PC-3 (cell line): ENCODE data around the gene FSTL4. TPM values are rescaled to one million over a fixed set of nuclear protein-coding genes. Genes with fewer than 3 reads are reported as not detected.

ENCODE experiments used
- ATAC-seq: fragments of 200-7000 bp; cut with Tn5 transposase; 2 replicates; pipeline ENCODE4 v1.9.1; 2020; ENCODE audit warnings: mild to moderate bottlenecking, moderate library complexity
- BruUV-seq: library from RNA; stranded (reverse); fragments of 400-500 nt; replicated peaks from 2 replicates; lab custom pipeline; 2021; lab: Mats Ljungman, UMichigan
- CTCF ChIA-PET: fragments of 300-600 bp; sonication (Branson Sonifier 250); formaldehyde crosslinking; loops from one replicate; lab custom pipeline; 2022; ENCODE audit warnings: antibody characterized with exemption; lab: Charles Lee
- POLR2A ChIA-PET: fragments of 300-600 bp; sonication (Branson Sonifier 250); formaldehyde crosslinking; loops from one replicate; lab custom pipeline; 2022; ENCODE audit warnings: antibody characterized with exemption; ENCODE audit not compliant: unreplicated experiment; lab: Charles Lee
- DNase-seq: peaks from one replicate; pipeline ENCODE4 v3.0.0-alpha.2; 2015
- H2AFZ ChIP-seq: fragments of 300-600 bp; sonication (generic); 2 replicates; pipeline ENCODE4 v1.6.0; 2016; ENCODE audit warnings: antibody characterized with exemption, low read length
- H3F3A ChIP-seq: fragments of 300-600 bp; sonication (generic); one replicate; pipeline ENCODE4 v1.6.0; 2017; ENCODE audit warnings: antibody characterized with exemption, low read length, control low read depth, mild to moderate bottlenecking; ENCODE audit not compliant: unreplicated experiment
- H3K27ac ChIP-seq: fragments of 300-600 bp; sonication (generic); 2 replicates; pipeline ENCODE4 v1.5.1; 2016; ENCODE audit warnings: mild to moderate bottlenecking, low read length
- H3K27me3 ChIP-seq: fragments of 300-600 bp; sonication (generic); 2 replicates; pipeline ENCODE4 v1.6.1; 2016; ENCODE audit warnings: low read length, mixed read lengths
- H3K36me3 ChIP-seq: fragments of 300-600 bp; sonication (generic); 2 replicates; pipeline ENCODE4 v1.6.1; 2016; ENCODE audit warnings: low read depth, mixed run types, low read length, mixed read lengths
- H3K4me1 ChIP-seq: fragments of 300-600 bp; sonication (generic); 2 replicates; pipeline ENCODE4 v1.5.1; 2016; ENCODE audit warnings: low read length; ENCODE audit not compliant: insufficient read depth
- H3K4me2 ChIP-seq: fragments of 300-600 bp; sonication (generic); 2 replicates; pipeline ENCODE4 v1.6.0; 2016; ENCODE audit warnings: low read length
- H3K4me3 ChIP-seq: fragments of 300-600 bp; sonication (generic); 2 replicates; pipeline ENCODE4 v1.5.1; 2016; ENCODE audit warnings: mild to moderate bottlenecking, low read length, mixed read lengths
- H3K79me2 ChIP-seq: fragments of 300-600 bp; sonication (generic); 2 replicates; pipeline ENCODE4 v1.6.1; 2017; ENCODE audit warnings: low read length, mixed read lengths
- H3K9ac ChIP-seq: fragments of 300-600 bp; sonication (generic); 2 replicates; pipeline ENCODE4 v1.6.0; 2016; ENCODE audit warnings: mild to moderate bottlenecking, low read length
- H3K9me2 ChIP-seq: fragments of 300-600 bp; sonication (generic); replicated peaks from 2 replicates; pipeline ENCODE4 v1.6.1; 2016; ENCODE audit warnings: mixed run types, low read length, mixed read lengths
- H3K9me3 ChIP-seq: fragments of 300-600 bp; sonication (generic); 2 replicates; pipeline ENCODE4 v1.6.1; 2016; ENCODE audit warnings: low read length, mixed read lengths
- H4K20me1 ChIP-seq: fragments of 300-600 bp; sonication (generic); 2 replicates; pipeline ENCODE4 v1.6.1; 2016; ENCODE audit warnings: low read length, mixed read lengths
- EZH2 ChIP-seq: fragments of 300-600 bp; sonication (generic); IDR thresholded peaks from one replicate; pipeline ENCODE4 v1.6.1; 2017; ENCODE audit warnings: antibody characterized with exemption, mild to moderate bottlenecking, low read length; ENCODE audit not compliant: unreplicated experiment
- EZH2phosphoT487 ChIP-seq: fragments of 300-600 bp; sonication (generic); IDR thresholded peaks from 2 replicates; pipeline ENCODE4 v1.6.1; 2018; ENCODE audit warnings: mild to moderate bottlenecking, antibody characterized with exemption, low read length, borderline replicate concordance
- intact Hi-C: fragments of 100-400 bp; cut with micrococcal nuclease; formaldehyde crosslinking; loops from 2 replicates; pipeline ENCODE4 v1.9.0; 2023
- total RNA-seq: library from RNA; depleted of rRNA; stranded (reverse); fragments of >200 nt; gene quantifications from 2 replicates; pipeline ENCODE4 v1.2.3, GENCODE V29; 2014
- TF ChIP-seq, protein P1 (sequence below): fragments of 300-600 bp; sonication (generic); conservative IDR thresholded peaks from 2 replicates; pipeline ENCODE4 v1.5.1; 2017; ENCODE audit warnings: antibody characterized with exemption, low read depth, mild to moderate bottlenecking, low read length

The FSTL4 gene
- total RNA-seq, 1 experiment from 2014 or later: 4.2 TPM

DNA sequence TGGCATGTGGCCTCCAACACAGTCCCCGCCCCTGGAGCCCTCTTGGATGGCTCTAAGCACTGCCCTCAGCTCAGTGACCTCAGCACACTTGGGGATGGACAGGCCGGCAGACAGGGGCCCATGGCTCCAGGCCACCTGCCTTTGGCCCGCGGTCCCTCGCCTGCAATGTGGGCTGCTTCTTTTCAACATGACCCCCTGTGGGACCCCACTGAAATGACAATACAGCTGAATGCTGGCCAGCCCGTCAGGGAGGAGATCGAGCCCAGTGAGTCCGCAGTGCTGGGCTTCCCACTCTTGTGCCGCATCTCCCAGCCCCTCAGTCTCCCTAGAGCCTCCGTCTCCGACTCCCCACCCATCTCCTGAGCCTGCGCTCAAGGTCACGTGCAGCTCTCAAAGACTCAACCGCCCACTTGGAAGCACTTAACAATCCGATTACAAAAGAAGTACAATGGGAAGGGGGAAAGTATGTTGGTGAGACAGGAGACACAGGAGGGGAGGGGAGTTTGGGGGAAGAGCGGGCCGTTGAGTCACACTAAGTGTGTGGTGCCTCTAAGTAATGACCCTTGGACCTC lies 321.6 kb downstream of the FSTL4 start:
- no peak overlapping the region for H3K9ac ChIP-seq
- H3K4me1 ChIP-seq: peaks cover 17% of the 10 kb centered on the region
- H4K20me1 ChIP-seq: no peaks in the 10 kb centered on the region
- ChIA-PET CTCF (no interaction called here), POLR2A (no interaction called here)
- DNase-seq (no peak), ATAC-seq (no peak)
- H3K36me3 ChIP-seq: no peaks in the 10 kb centered on the region
- no peaks in the 10 kb centered on the region for H3K79me2 ChIP-seq
- no peak overlapping the region for H3K27ac ChIP-seq
- no peak overlapping the region for H2AFZ ChIP-seq
- no TSS peak for BruUV-seq
- H3K9me3 ChIP-seq: no peaks in the 10 kb centered on the region
- H3K27me3 ChIP-seq: no peaks in the 10 kb centered on the region
- no peaks in the 10 kb centered on the region for H3K9me2 ChIP-seq
- TF ChIP-seq EZH2phosphoT487: no peak
- TF ChIP-seq EZH2: no peak
- TF ChIP-seq, protein P1, sequence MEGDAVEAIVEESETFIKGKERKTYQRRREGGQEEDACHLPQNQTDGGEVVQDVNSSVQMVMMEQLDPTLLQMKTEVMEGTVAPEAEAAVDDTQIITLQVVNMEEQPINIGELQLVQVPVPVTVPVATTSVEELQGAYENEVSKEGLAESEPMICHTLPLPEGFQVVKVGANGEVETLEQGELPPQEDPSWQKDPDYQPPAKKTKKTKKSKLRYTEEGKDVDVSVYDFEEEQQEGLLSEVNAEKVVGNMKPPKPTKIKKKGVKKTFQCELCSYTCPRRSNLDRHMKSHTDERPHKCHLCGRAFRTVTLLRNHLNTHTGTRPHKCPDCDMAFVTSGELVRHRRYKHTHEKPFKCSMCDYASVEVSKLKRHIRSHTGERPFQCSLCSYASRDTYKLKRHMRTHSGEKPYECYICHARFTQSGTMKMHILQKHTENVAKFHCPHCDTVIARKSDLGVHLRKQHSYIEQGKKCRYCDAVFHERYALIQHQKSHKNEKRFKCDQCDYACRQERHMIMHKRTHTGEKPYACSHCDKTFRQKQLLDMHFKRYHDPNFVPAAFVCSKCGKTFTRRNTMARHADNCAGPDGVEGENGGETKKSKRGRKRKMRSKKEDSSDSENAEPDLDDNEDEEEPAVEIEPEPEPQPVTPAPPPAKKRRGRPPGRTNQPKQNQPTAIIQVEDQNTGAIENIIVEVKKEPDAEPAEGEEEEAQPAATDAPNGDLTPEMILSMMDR: no peak
- no peak overlapping the region for H3K4me3 ChIP-seq
- H3K4me2 ChIP-seq: no peak overlapping the region
- intact Hi-C loops: no loop called here
- no peaks in the 10 kb centered on the region for H3F3A ChIP-seq

DNA sequence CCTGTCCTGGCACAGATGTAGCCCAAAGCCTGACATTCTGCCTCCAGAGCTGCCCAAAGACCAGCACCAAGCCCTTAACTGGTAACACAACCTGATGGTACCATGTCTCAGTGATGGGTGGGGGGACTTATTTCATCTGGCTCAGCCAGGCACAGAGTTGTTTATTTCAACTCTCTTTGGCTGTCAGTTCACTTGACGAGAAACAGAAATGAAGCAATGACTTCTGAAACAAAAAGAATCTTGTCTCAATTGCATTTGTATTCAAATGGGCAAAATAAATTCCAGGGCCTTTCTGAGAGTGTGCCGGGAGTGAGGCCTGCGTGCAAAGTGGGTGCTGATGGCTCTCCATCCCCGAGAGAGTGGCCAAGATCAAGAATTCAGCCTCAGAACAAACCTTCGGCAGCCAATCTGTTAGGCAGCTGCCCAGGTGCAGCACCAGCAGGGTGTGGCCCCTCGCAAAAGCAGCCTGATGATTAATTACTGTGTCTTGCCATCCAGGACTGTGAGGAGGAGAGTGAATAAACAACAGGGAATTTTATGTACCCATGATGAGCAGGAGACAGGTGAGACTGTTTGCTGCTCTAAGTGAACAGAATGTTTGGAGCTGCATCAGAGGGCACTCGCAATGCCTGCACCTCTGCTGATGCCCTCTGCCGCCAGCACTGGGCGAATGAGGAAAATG lies 322.5 kb downstream of the FSTL4 start:
- POLR2A ChIA-PET: no interaction called here
- Histone ChIP-seq H3K4me2 (no peak overlapping the region), H3K4me1 (peaks cover 26% of the 10 kb centered on the region), H3K4me3 (no peak overlapping the region), H3F3A (no peaks in the 10 kb centered on the region), H2AFZ (no peak overlapping the region), H3K9ac (no peak overlapping the region), H3K9me2 (no peaks in the 10 kb centered on the region), H4K20me1 (no peaks in the 10 kb centered on the region), H3K27me3 (no peaks in the 10 kb centered on the region), H3K79me2 (no peaks in the 10 kb centered on the region), H3K36me3 (no peaks in the 10 kb centered on the region), H3K9me3 (no peaks in the 10 kb centered on the region), H3K27ac (no peak overlapping the region)
- no TSS peak for BruUV-seq
- CTCF ChIA-PET: no interaction called here
- DNase-seq: no peak
- intact Hi-C loops: no loop called here
- TF ChIP-seq, protein P1: no peak
- TF ChIP-seq EZH2phosphoT487 (no peak), EZH2 (no peak)
- no peak for ATAC-seq

DNA sequence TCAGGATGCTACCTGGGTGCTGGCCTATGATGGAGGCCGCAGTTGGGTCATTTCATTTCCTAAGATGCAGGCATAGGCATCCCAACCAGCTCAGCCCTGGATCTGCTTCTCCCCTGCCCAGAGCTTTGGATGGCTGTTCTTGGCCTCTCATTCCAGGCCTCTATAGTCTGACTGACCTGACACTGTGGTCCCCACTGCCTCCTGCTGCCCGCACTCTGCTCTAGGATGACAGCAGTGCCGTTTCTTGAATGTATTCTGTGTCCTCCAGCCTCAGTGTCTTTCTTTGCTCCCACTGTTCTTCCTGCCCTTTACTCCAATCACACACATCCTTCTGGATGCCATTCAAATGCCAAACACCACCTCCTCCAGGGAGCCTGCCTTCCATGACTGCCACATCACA lies 324.8 kb downstream of the FSTL4 start:
- intact Hi-C loops: loop anchor here (1.0 kb wide), 1 partner anchor 176 kb away; no protein-coding TSS in a partner anchor
- Histone ChIP-seq H3K79me2 (no peaks in the 10 kb centered on the region), H3K9ac (no peak overlapping the region), H3K27me3 (no peaks in the 10 kb centered on the region), H4K20me1 (no peaks in the 10 kb centered on the region), H3K4me1 (peaks cover 29% of the 10 kb centered on the region), H3K9me3 (no peaks in the 10 kb centered on the region), H3K4me2 (no peak overlapping the region), H3F3A (no peaks in the 10 kb centered on the region), H3K4me3 (no peak overlapping the region), H3K36me3 (no peaks in the 10 kb centered on the region), H2AFZ (no peak overlapping the region), H3K27ac (no peak overlapping the region), H3K9me2 (no peaks in the 10 kb centered on the region)
- CTCF ChIA-PET: interaction anchor here (0.5 to 0.9 kb wide), 2 partner anchors 176 to 710 kb away, joined by 3 to 13 read pairs; no protein-coding TSS in a partner anchor
- TF ChIP-seq, protein P1: peak; percentile 73
- TF ChIP-seq EZH2: no peak
- BruUV-seq: no TSS peak
- ATAC-seq: peak; percentile 46
- POLR2A ChIA-PET: no interaction called here
- DNase-seq: peak; percentile 53
